ENCODE results near the gene SURF1.
"Not testable (repeated sequence)": the region's sequence is repeated elsewhere in the genome, so short reads cannot be mapped to it uniquely, and the experiment has no call there.

Gene SURF1

GRCh38 chr9:133331641-133332380, 24.5 kb downstream of the SURF1 start:
- H3K36me3 ChIP-seq (ENCODE audit: control insufficient read depth, insufficient read depth, low read length), result peaks cover 28% of the 10 kb centered on the region
- no peak overlapping the region for H3K4me3 ChIP-seq (replicated peaks; ENCODE audit: low read depth, low read length)
- H3K27me3 ChIP-seq (replicated peaks; ENCODE audit: control insufficient read depth, insufficient read depth, low read length), result no peaks in the 10 kb centered on the region
- no peak for TF ChIP-seq CTCF (IDR thresholded peaks at IDR 0.05; ENCODE audit: insufficient read depth, low read length, poor library complexity, severe bottlenecking)
- no peak for DNase-seq (ENCODE audit: extremely low read depth, insufficient read length)

DNA sequence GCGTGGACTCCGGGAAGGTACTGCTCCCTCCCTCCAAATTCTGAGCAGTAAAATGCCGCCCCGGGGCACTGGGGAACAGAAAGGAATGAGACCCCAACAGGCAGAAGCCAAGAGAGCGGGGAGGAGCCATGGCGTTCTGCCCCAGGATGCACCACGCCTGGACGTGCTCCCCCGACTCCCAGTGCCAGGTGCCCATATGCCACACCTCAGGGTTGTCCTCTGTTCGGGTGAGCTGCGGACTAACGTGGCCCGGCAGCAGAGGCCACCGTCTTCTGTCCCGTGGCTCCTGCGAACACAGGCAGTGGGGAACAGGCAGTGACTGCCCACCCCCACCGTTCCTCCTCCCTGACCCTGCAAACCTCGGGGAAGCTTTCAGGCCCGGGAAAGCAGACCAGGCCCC, 25.1 kb downstream of the SURF1 start:
- no peaks in the 10 kb centered on the region for H3K27me3 ChIP-seq (replicated peaks; ENCODE audit: control insufficient read depth, insufficient read depth, low read length)
- DNase-seq (ENCODE audit: extremely low read depth, insufficient read length), result no peak
- no peak overlapping the region for H3K4me3 ChIP-seq (replicated peaks; ENCODE audit: low read depth, low read length)
- no peak for TF ChIP-seq CTCF (IDR thresholded peaks at IDR 0.05; ENCODE audit: insufficient read depth, low read length, poor library complexity, severe bottlenecking)
- H3K36me3 ChIP-seq (ENCODE audit: control insufficient read depth, insufficient read depth, low read length), result peaks cover 28% of the 10 kb centered on the region

DNA sequence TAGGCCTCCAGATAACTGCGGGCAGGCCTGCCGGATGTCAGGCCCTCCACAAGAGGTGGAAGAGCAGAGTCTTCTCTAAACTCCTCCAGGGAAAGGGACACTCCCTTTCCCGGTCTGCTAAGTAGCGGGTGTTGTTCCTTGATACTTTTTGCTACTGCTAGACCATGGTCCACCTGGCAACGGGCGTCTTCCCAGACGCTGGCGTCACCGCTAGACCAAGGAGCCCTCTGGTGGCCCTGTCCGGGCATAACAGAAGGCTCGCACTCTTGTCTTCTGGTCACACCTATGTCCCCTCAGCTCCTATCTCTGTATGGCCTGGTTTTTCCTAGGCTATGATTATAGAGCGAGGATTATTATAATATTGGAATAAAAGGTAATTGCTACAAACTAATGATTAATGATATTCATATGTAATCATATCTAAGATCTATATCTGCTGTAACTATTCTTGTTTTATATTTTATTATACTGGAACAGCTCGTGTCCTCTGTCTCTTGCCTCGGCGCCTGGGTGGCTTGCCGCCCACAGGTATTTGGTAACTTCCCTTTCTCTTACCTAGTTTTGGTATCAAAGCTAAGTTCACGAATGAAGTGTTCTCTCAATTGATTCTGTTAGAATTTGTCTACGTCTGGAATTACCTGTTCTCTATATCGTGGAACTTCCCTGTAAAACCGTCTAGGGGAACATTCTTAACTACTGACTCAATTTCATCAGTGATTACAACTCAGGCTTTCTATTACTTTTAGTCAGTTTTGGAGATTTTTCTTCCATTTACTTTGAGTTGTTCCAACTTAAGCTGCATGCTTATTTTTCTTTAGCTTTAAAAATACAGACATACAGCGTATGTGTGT, 26.8 kb downstream of the SURF1 start:
- peaks cover 28% of the 10 kb centered on the region for H3K36me3 ChIP-seq (ENCODE audit: control insufficient read depth, insufficient read depth, low read length)
- TF ChIP-seq CTCF (IDR thresholded peaks at IDR 0.05; ENCODE audit: insufficient read depth, low read length, poor library complexity, severe bottlenecking), result peak; percentile 37
- H3K27me3 ChIP-seq (replicated peaks; ENCODE audit: control insufficient read depth, insufficient read depth, low read length); DNase-seq (ENCODE audit: extremely low read depth, insufficient read length); H3K4me3 ChIP-seq (replicated peaks; ENCODE audit: low read depth, low read length): not testable (repeated sequence)

DNA sequence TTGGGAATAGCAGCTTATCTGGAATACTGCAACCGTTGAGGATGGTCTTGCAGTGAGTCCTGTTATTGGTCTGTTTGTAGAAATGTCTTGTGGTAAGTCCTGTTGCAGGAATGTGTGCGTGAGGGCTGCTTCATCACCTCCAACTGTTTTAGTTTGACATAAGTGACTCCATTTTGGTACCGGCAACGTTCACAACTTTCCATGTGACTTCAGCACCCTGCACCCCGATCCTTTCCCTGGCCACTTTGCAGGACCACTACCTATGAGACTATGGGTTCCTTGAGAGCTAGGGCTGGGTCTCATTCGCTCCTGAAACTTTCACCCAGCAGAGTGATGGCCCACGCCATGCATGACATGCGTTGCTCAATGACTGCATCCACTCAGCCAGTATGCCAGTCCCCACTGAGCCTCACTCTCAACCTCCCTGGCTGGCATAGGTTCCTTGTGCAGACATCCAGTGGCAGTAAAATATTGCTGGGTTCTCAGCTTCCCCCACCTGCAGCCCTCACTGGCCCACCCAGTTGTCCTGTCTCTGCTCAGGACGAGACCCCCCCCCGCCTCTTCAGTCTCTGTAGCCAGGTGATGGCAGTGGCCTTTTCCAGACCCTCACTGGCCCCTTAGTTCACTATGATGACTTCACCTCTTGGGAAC, 28.3 kb downstream of the SURF1 start:
- H3K36me3 ChIP-seq (ENCODE audit: control insufficient read depth, insufficient read depth, low read length), result peaks cover 16% of the 10 kb centered on the region
- H3K4me3 ChIP-seq (replicated peaks; ENCODE audit: low read depth, low read length), result no peak overlapping the region
- no peaks in the 10 kb centered on the region for H3K27me3 ChIP-seq (replicated peaks; ENCODE audit: control insufficient read depth, insufficient read depth, low read length)
- no peak for DNase-seq (ENCODE audit: extremely low read depth, insufficient read length)
- TF ChIP-seq CTCF (IDR thresholded peaks at IDR 0.05; ENCODE audit: insufficient read depth, low read length, poor library complexity, severe bottlenecking), result no peak

GRCh38 chr9:133327021-133327420, 29.3 kb downstream of the SURF1 start:
- DNase-seq (ENCODE audit: extremely low read depth, insufficient read length); H3K4me3 ChIP-seq (replicated peaks; ENCODE audit: low read depth, low read length); H3K36me3 ChIP-seq (ENCODE audit: control insufficient read depth, insufficient read depth, low read length); H3K27me3 ChIP-seq (replicated peaks; ENCODE audit: control insufficient read depth, insufficient read depth, low read length): not testable (repeated sequence)

All from GM06990 (cell line).